IMR-90 (cell line): ENCODE results near the gene NPTX1. TPM values are rescaled to one million over a fixed set of nuclear protein-coding genes. Genes with fewer than 3 reads are reported as not detected.

Source experiments
- ATAC-seq: fragments of 200-7000 bp; cut with Tn5 transposase; 2 replicates; pipeline ENCODE4 v1.9.1; 2020; ENCODE audit warnings: low read depth, mild to moderate bottlenecking, moderate library complexity
- BruUV-seq: library from RNA; stranded (reverse); fragments of 400-500 nt; replicated peaks from 2 replicates; lab custom pipeline; 2021; lab: Mats Ljungman, UMichigan
- CTCF ChIA-PET: fragments of 300-600 bp; formaldehyde crosslinking; extraction: SDS; loops from one replicate; lab custom pipeline; 2021; ENCODE audit warnings: antibody characterized with exemption; lab: Yijun Ruan, JAX
- POLR2A ChIA-PET: fragments of 300-600 bp; sonication (Branson Sonifier 250); formaldehyde crosslinking; loops from one replicate; lab custom pipeline; 2022; ENCODE audit warnings: antibody characterized with exemption; ENCODE audit not compliant: unreplicated experiment; lab: Charles Lee
- DNase-seq: peaks from one replicate; pipeline ENCODE4 v3.0.0; 2013
- H2AFZ ChIP-seq: replicated peaks from 2 replicates; pipeline ENCODE3; 2013; ENCODE audit warnings: low read length, mild to moderate bottlenecking; ENCODE audit not compliant: poor library complexity
- H2AK5ac ChIP-seq: 2 replicates; pipeline ENCODE4 v1.6.1; 2013; ENCODE audit warnings: low read depth, low read length, inconsistent platforms
- H2AK9ac ChIP-seq: replicated peaks from 2 replicates; pipeline ENCODE3; 2013; ENCODE audit warnings: mild to moderate bottlenecking, low read depth, low read length, moderate library complexity; ENCODE audit not compliant: poor library complexity
- H2BK120ac ChIP-seq: 2 replicates; pipeline ENCODE4 v1.6.1; 2013; ENCODE audit warnings: low read depth, low read length, inconsistent platforms
- H2BK15ac ChIP-seq: 3 replicates; pipeline ENCODE4 v1.6.1; 2013; ENCODE audit warnings: low read depth, low read length, inconsistent platforms
- H2BK20ac ChIP-seq: 2 replicates; pipeline ENCODE4 v1.6.1; 2013; ENCODE audit warnings: low read depth, mild to moderate bottlenecking, inconsistent platforms, low read length, moderate library complexity
- H2BK5ac ChIP-seq: 2 replicates; pipeline ENCODE4 v1.6.1; 2013; ENCODE audit warnings: mild to moderate bottlenecking, low read depth, low read length, inconsistent platforms; ENCODE audit not compliant: poor library complexity, severe bottlenecking
- H3K14ac ChIP-seq: replicated peaks from 2 replicates; pipeline ENCODE4 v1.6.1; 2013; ENCODE audit warnings: low read depth, low read length, inconsistent platforms
- H3K18ac ChIP-seq: 2 replicates; pipeline ENCODE4 v1.6.1; 2013; ENCODE audit warnings: low read depth, low read length, control low read depth
- H3K23ac ChIP-seq: 2 replicates; pipeline ENCODE4 v1.6.1; 2013; ENCODE audit warnings: low read depth, low read length, inconsistent platforms
- H3K27ac ChIP-seq: 2 replicates; pipeline ENCODE4 v1.5.1; 2013; ENCODE audit warnings: mild to moderate bottlenecking, control low read depth, low read length; ENCODE audit not compliant: insufficient read depth
- H3K27me3 ChIP-seq: 2 replicates; pipeline ENCODE4 v1.6.1; 2013; ENCODE audit warnings: low read length; ENCODE audit not compliant: control insufficient read depth, insufficient read depth
- H3K36me3 ChIP-seq: 2 replicates; pipeline ENCODE4 v1.6.1; 2013; ENCODE audit warnings: low read length, mixed read lengths; ENCODE audit not compliant: control insufficient read depth, insufficient read depth
- H3K4ac ChIP-seq: 2 replicates; pipeline ENCODE4 v1.6.1; 2013; ENCODE audit warnings: low read depth, low read length, inconsistent platforms
- H3K4me1 ChIP-seq: 2 replicates; pipeline ENCODE4 v1.6.1; 2013; ENCODE audit warnings: low read length, mixed read lengths; ENCODE audit not compliant: control insufficient read depth, insufficient read depth
- H3K4me2 ChIP-seq: 2 replicates; pipeline ENCODE4 v1.6.1; 2013; ENCODE audit warnings: low read depth, mild to moderate bottlenecking, control low read depth, low read length, moderate library complexity
- H3K4me3 ChIP-seq: 2 replicates; pipeline ENCODE4 v1.5.1; 2013; ENCODE audit warnings: low read depth, mild to moderate bottlenecking, control low read depth, low read length, moderate library complexity; ENCODE audit not compliant: insufficient read depth
- H3K56ac ChIP-seq: 2 replicates; pipeline ENCODE4 v1.6.1; 2013; ENCODE audit warnings: low read length, inconsistent platforms; ENCODE audit not compliant: insufficient read depth; ENCODE audit errors: extremely low read depth
- H3K79me1 ChIP-seq, 2 experiments: 2 replicates each; pipeline ENCODE4 v1.6.1; 2013; ENCODE audit warnings: low read length in 2 of 2, inconsistent platforms in 1 of 2, low read depth in 1 of 2
- H3K9ac ChIP-seq: 2 replicates; pipeline ENCODE4 v1.6.1; 2013; ENCODE audit warnings: low read depth, low read length, control low read depth
- H3K9me1 ChIP-seq: 2 replicates; pipeline ENCODE4 v1.6.1; 2013; ENCODE audit warnings: low read length, inconsistent platforms; ENCODE audit not compliant: insufficient read depth
- H3K9me3 ChIP-seq: 2 replicates; pipeline ENCODE4 v1.6.1; 2013; ENCODE audit warnings: low read length; ENCODE audit not compliant: control insufficient read depth, insufficient read depth
- H4K20me1 ChIP-seq: 2 replicates; pipeline ENCODE4 v1.6.1; 2013; ENCODE audit warnings: low read length, inconsistent platforms; ENCODE audit not compliant: insufficient read depth
- H4K5ac ChIP-seq: 2 replicates; pipeline ENCODE4 v1.6.1; 2013; ENCODE audit warnings: mild to moderate bottlenecking, low read depth, low read length, control low read depth
- H4K8ac ChIP-seq, 2 experiments: 2 replicates each; pipeline ENCODE4 v1.6.1; 2013; ENCODE audit warnings: low read depth in 2 of 2, low read length in 2 of 2, control low read depth in 1 of 2, inconsistent platforms in 1 of 2
- H4K91ac ChIP-seq: 2 replicates; pipeline ENCODE4 v1.6.1; 2013; ENCODE audit warnings: low read depth, low read length, inconsistent platforms; ENCODE audit not compliant: insufficient read depth
- BHLHE40 ChIP-seq: fragments of 150-350 bp; IDR thresholded peaks from 2 replicates; pipeline ENCODE4 v1.6.1; 2016; ENCODE audit warnings: mild to moderate bottlenecking, low read depth, low read length
- CEBPB ChIP-seq: IDR thresholded peaks from 2 replicates; pipeline ENCODE4 v1.6.1; 2012; ENCODE audit warnings: low read depth, low read length, improper control_type of control experiment
- CHD1 ChIP-seq: IDR thresholded peaks from 2 replicates; pipeline ENCODE4 v1.6.1; 2012; ENCODE audit warnings: low read depth, low read length, improper control_type of control experiment
- FOS ChIP-seq: fragments of 150-350 bp; IDR thresholded peaks from 2 replicates; pipeline ENCODE4 v1.6.1; 2016; ENCODE audit warnings: low read depth, low read length
- MAFK ChIP-seq: IDR thresholded peaks from 2 replicates; pipeline ENCODE4 v1.6.1; 2012; ENCODE audit warnings: low read depth, low read length, improper control_type of control experiment
- MAZ ChIP-seq: IDR thresholded peaks from 2 replicates; pipeline ENCODE4 v1.6.1; 2012; ENCODE audit warnings: low read depth, mild to moderate bottlenecking, low read length, improper control_type of control experiment, moderate library complexity, borderline replicate concordance
- MXI1 ChIP-seq: IDR thresholded peaks from 2 replicates; pipeline ENCODE4 v1.6.1; 2012; ENCODE audit warnings: low read depth, mild to moderate bottlenecking, low read length, moderate library complexity, borderline replicate concordance
- NFE2L2 ChIP-seq: fragments of 150-350 bp; IDR thresholded peaks from 2 replicates; pipeline ENCODE4 v1.6.1; 2016; ENCODE audit warnings: low read depth, mild to moderate bottlenecking, low read length
- POLR2A ChIP-seq: IDR thresholded peaks from 2 replicates; pipeline ENCODE4 v1.6.1; 2012; ENCODE audit warnings: mild to moderate bottlenecking, low read depth, low read length
- RAD21 ChIP-seq: IDR thresholded peaks from 2 replicates; pipeline ENCODE4 v1.6.1; 2012; ENCODE audit warnings: low read length, improper control_type of control experiment
- RCOR1 ChIP-seq: IDR thresholded peaks from 2 replicates; pipeline ENCODE4 v1.6.1; 2012; ENCODE audit warnings: mild to moderate bottlenecking, low read length, improper control_type of control experiment; ENCODE audit not compliant: insufficient replicate concordance
- RFX5 ChIP-seq: IDR thresholded peaks from 2 replicates; pipeline ENCODE4 v1.8.0; 2012; ENCODE audit warnings: low read depth, mild to moderate bottlenecking, low read length, moderate library complexity
- SMC3 ChIP-seq: fragments of 150-350 bp; IDR thresholded peaks from 2 replicates; pipeline ENCODE4 v1.6.1; 2016; ENCODE audit warnings: low read depth, mild to moderate bottlenecking, antibody characterized with exemption, low read length, moderate library complexity
- USF2 ChIP-seq: fragments of 150-350 bp; IDR thresholded peaks from 2 replicates; pipeline ENCODE4 v1.6.1; 2017; ENCODE audit warnings: mild to moderate bottlenecking, antibody characterized with exemption, low read length, low read depth
- WGBS, 2 experiments: methylation state at CpG; one replicate each; pipeline versions ENCODE4 v1.1.5 to v1.1.7; 2013; ENCODE audit warnings: missing lambda C conversion rate in 2 of 2; ENCODE audit not compliant: insufficient read length in 1 of 2; ENCODE audit errors: extremely low coverage in 2 of 2; 5-methylcytosine and 5-hydroxymethylcytosine counted together
- dilution Hi-C: fragments of 300-500 bp; cut with HindIII; formaldehyde crosslinking; loops from one replicate; pipeline ENCODE4 v1.14.3; 2018; ENCODE audit warnings: low sequenced_read_pairs; ENCODE audit not compliant: unreplicated experiment
- in situ Hi-C: fragments of 300-500 bp; cut with MboI; formaldehyde crosslinking; loops from 3 replicates; pipeline ENCODE4 v1.14.3; 2019; ENCODE audit warnings: low sequenced_read_pairs, inconsistent platforms, mixed read lengths
- intact Hi-C: fragments of 100-400 bp; cut with micrococcal nuclease; formaldehyde crosslinking; loops from 2 replicates; pipeline ENCODE4 v1.10.0; 2022
- polyA plus RNA-seq, 3 experiments: library from polyadenylated mRNA; depleted of rRNA; stranded (reverse); fragments of >200 nt; gene quantifications; 2 replicates each; pipeline ENCODE4 v1.2.3, GENCODE V29; 2012; ENCODE audit warnings: low replicate concordance in 1 of 3
- total RNA-seq: library from RNA; depleted of rRNA; stranded (reverse); fragments of >200 nt; gene quantifications from 2 replicates; pipeline ENCODE4 v1.2.3, GENCODE V29; 2012
- TF ChIP-seq, protein P1 (sequence below): conservative IDR thresholded peaks from 2 replicates; pipeline ENCODE4 v1.5.1; 2012; ENCODE audit warnings: mild to moderate bottlenecking, low read depth, low read length, improper control_type of control experiment
- TF ChIP-seq, protein P2 (sequence below): fragments of 150-350 bp; IDR thresholded peaks from 2 replicates; pipeline ENCODE4 v1.6.1; 2016; ENCODE audit warnings: low read depth, mild to moderate bottlenecking, low read length, moderate library complexity, borderline replicate concordance

Gene NPTX1
- total and polyA plus RNA-seq, 2 of the 4 experiments (the other 2 are of a cell fraction), result 20.8 to 39.5 TPM

DNA sequence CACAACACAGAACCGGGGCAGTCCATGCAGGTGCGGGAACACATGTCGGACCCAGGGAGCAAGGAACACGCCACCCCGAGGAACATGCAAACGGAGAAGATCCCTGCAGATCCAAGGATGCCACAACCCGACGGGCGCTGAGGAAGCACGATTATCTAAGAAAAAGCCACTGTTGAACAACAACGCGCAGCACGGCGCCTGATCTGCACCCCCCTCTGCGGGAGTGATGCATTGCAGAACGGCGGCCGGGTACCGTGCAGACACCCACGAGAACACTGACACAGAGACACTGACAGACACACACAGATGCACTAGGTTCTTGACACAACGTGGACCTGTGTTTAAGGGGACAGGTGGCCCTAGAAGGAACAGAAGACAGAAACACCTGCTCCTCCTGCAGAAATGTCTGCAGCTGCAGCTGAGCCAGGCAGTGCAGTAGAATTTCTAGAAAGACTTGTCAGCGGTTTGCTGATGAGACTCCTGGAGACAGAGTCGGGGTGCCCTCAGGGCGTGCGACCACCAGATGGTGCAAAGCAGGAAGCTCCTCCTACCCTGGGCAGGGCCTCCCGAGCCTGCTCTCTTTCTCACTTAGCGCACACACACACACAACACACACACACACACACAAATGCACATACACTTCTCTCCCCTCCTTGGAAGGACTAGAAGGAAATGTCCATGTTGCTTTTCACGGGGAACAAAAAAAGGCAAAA, 7.5 kb downstream of the NPTX1 start:
- ATAC-seq, result no peak
- intact Hi-C loops (no loop called here), in situ Hi-C loops (no loop called here), dilution Hi-C loops (no loop called here)
- H2AFZ ChIP-seq, result peak overlapping the region; percentile 26
- ChIA-PET CTCF (no interaction called here), POLR2A (no interaction called here)
- no peak overlapping the region for H3K9ac ChIP-seq
- no TSS peak for BruUV-seq
- 89% methylated on average over 21 of the region's 28 CpGs; no CpG with 5 or more reads in 1 of the 2 experiments for WGBS, 2 experiments
- no peak overlapping the region for H2AK5ac ChIP-seq
- no peak overlapping the region for H3K18ac ChIP-seq
- no peak overlapping the region for H4K5ac ChIP-seq
- H2BK20ac ChIP-seq, result no peak overlapping the region
- H3K27ac ChIP-seq, result no peak overlapping the region
- H3K4me3 ChIP-seq, result no peak overlapping the region
- no peak overlapping the region for H3K23ac ChIP-seq
- H2BK5ac ChIP-seq, result no peak overlapping the region
- H3K4me1 ChIP-seq, result no peaks in the 10 kb centered on the region
- no peaks in the 10 kb centered on the region for H3K9me3 ChIP-seq
- H3K14ac ChIP-seq, result no peak overlapping the region
- DNase-seq, result no peak
- H4K91ac ChIP-seq, result no peak overlapping the region
- no peak overlapping the region for H3K4ac ChIP-seq
- peaks cover under 1% of the 10 kb centered on the region; the same call in 1 of the 2 replicates for H3K27me3 ChIP-seq
- H3K79me1 ChIP-seq, result peaks cover 0 to 9% of the 10 kb centered on the region in 2 experiments; a peak in 1 of 4 replicates
- H2BK120ac ChIP-seq, result no peak overlapping the region
- no peak overlapping the region for H4K8ac ChIP-seq
- H3K36me3 ChIP-seq, result peaks cover 6% of the 10 kb centered on the region; the same call in 1 of the 2 replicates
- peaks cover 2% of the 10 kb centered on the region; the same call in 1 of the 2 replicates for H3K9me1 ChIP-seq
- no peak overlapping the region for H3K4me2 ChIP-seq
- H4K20me1 ChIP-seq, result peaks cover 32% of the 10 kb centered on the region
- no peak for TF ChIP-seq USF2
- no peak for TF ChIP-seq RAD21
- no peak for TF ChIP-seq CHD1
- TF ChIP-seq, protein P1, sequence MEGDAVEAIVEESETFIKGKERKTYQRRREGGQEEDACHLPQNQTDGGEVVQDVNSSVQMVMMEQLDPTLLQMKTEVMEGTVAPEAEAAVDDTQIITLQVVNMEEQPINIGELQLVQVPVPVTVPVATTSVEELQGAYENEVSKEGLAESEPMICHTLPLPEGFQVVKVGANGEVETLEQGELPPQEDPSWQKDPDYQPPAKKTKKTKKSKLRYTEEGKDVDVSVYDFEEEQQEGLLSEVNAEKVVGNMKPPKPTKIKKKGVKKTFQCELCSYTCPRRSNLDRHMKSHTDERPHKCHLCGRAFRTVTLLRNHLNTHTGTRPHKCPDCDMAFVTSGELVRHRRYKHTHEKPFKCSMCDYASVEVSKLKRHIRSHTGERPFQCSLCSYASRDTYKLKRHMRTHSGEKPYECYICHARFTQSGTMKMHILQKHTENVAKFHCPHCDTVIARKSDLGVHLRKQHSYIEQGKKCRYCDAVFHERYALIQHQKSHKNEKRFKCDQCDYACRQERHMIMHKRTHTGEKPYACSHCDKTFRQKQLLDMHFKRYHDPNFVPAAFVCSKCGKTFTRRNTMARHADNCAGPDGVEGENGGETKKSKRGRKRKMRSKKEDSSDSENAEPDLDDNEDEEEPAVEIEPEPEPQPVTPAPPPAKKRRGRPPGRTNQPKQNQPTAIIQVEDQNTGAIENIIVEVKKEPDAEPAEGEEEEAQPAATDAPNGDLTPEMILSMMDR, result no peak
- TF ChIP-seq FOS, result no peak
- no peak for TF ChIP-seq CEBPB
- TF ChIP-seq MXI1, result no peak
- no peak for TF ChIP-seq SMC3
- TF ChIP-seq MAZ, result no peak
- TF ChIP-seq, protein P2, sequence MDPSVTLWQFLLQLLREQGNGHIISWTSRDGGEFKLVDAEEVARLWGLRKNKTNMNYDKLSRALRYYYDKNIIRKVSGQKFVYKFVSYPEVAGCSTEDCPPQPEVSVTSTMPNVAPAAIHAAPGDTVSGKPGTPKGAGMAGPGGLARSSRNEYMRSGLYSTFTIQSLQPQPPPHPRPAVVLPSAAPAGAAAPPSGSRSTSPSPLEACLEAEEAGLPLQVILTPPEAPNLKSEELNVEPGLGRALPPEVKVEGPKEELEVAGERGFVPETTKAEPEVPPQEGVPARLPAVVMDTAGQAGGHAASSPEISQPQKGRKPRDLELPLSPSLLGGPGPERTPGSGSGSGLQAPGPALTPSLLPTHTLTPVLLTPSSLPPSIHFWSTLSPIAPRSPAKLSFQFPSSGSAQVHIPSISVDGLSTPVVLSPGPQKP, result no peak
- TF ChIP-seq RCOR1, result no peak
- no peak for TF ChIP-seq RFX5
- TF ChIP-seq BHLHE40, result no peak
- TF ChIP-seq MAFK, result no peak
- no peak for TF ChIP-seq POLR2A
- TF ChIP-seq NFE2L2, result no peak
- H2BK15ac ChIP-seq, result no peak overlapping the region
- H3K56ac ChIP-seq, result no peak overlapping the region
- H2AK9ac ChIP-seq, result no peak overlapping the region
